Neutrophil (primary cell): ENCODE data around the gene PELI1.

Source experiments
- H3K27ac ChIP-seq: fragments of 200-600 bp; sonication (generic); 2 replicates; pipeline ENCODE4 v1.5.1; 2016; ENCODE audit warnings: mild to moderate bottlenecking, moderate library complexity
- H3K27me3 ChIP-seq: fragments of 200-600 bp; sonication (generic); 2 replicates; pipeline ENCODE4 v1.6.0; 2016; ENCODE audit warnings: mild to moderate bottlenecking
- H3K36me3 ChIP-seq: fragments of 200-600 bp; sonication (generic); 2 replicates; pipeline ENCODE4 v1.5.1; 2017
- H3K4me1 ChIP-seq, 2 experiments: fragments of 200-600 bp in 1 of 2; sonication (generic) in 1 of 2; 1 replicate in 1 of 2; 2 replicates in 1 of 2; pipeline versions ENCODE4 v1.5.1 to v1.6.1; 2013 to 2016; ENCODE audit warnings: low read depth in 1 of 2, low read length in 1 of 2, mild to moderate bottlenecking in 1 of 2, moderate library complexity in 1 of 2; ENCODE audit not compliant: control insufficient read depth in 1 of 2, insufficient read depth in 1 of 2
- H3K4me3 ChIP-seq, 2 experiments: fragments of 200-600 bp in 1 of 2; sonication (generic) in 1 of 2; 1 replicate in 1 of 2; 2 replicates in 1 of 2; pipeline ENCODE4 v1.5.1; 2013 to 2016; ENCODE audit warnings: low read depth in 1 of 2, low read length in 1 of 2, mild to moderate bottlenecking in 1 of 2, moderate library complexity in 1 of 2
- H3K9me3 ChIP-seq: fragments of 200-600 bp; sonication (generic); 2 replicates; pipeline ENCODE4 v1.5.1; 2016
- CTCF ChIP-seq: fragments of 200-600 bp; sonication (generic); IDR thresholded peaks from 2 replicates; pipeline ENCODE4 v1.5.1; 2016; ENCODE audit warnings: antibody characterized with exemption

Gene PELI1

GRCh38 chr2:64063924-64064331, 80.3 kb downstream of the PELI1 start:
- Histone ChIP-seq H3K27ac (no peak overlapping the region), H3K4me3 (no peak overlapping the region), H3K4me1 (no peaks in the 10 kb centered on the region), H3K27me3 (no peaks in the 10 kb centered on the region), H3K36me3 (no peaks in the 10 kb centered on the region), H3K9me3 (no peaks in the 10 kb centered on the region)
- no peak for TF ChIP-seq CTCF

DNA sequence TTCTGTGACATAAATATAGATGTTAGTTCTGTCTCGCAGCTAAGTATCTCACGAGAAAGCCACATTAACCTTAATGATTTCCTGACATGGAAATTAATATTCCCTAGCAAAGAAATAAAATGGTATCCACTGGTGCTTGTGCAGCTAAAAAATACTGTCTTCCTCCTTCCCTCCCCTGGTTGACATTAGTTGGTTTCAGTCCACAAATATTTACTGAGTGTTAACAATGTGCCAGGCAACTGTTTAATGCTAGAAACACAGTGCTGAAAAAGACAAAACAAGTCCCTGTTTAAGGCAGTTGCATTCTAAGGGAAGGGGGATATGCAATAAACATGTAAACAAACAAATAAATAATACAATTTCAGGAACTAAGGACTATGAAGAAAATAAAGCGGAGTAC, 80.8 kb downstream of the PELI1 start:
- no peak for TF ChIP-seq CTCF

GRCh38 chr2:64062840-64063239, 81.4 kb downstream of the PELI1 start:
- Histone ChIP-seq H3K9me3 (no peaks in the 10 kb centered on the region), H3K4me1 (no peaks in the 10 kb centered on the region), H3K4me3 (no peak overlapping the region), H3K27ac (no peak overlapping the region), H3K27me3 (no peaks in the 10 kb centered on the region), H3K36me3 (no peaks in the 10 kb centered on the region)
- TF ChIP-seq CTCF: no peak

More for the DNA sequence above, 80.8 kb downstream of the PELI1 start:
- Histone ChIP-seq H3K27me3 (no peaks in the 10 kb centered on the region), H3K9me3 (no peaks in the 10 kb centered on the region), H3K36me3 (no peaks in the 10 kb centered on the region), H3K27ac (no peak overlapping the region), H3K4me1 (no peaks in the 10 kb centered on the region), H3K4me3 (no peak overlapping the region)

- TF ChIP-seq CTCF: no peak
- Histone ChIP-seq H3K27me3 (no peaks in the 10 kb centered on the region), H3K9me3 (no peaks in the 10 kb centered on the region), H3K36me3 (no peaks in the 10 kb centered on the region), H3K4me3 (no peak overlapping the region), H3K4me1 (no peaks in the 10 kb centered on the region), H3K27ac (no peak overlapping the region)
These were observed 85.0 kb downstream of the PELI1 start for GRCh38 chr2:64059270-64059669.

GRCh38 chr2:64056021-64056420, 88.2 kb downstream of the PELI1 start:
- H3K27me3 ChIP-seq: no peaks in the 10 kb centered on the region
- TF ChIP-seq CTCF: no peak
- no peak overlapping the region for H3K4me3 ChIP-seq
- H3K9me3 ChIP-seq: no peaks in the 10 kb centered on the region
- H3K36me3 ChIP-seq: no peaks in the 10 kb centered on the region
- no peak overlapping the region for H3K27ac ChIP-seq
- H3K4me1 ChIP-seq: peaks cover 10 to 11% of the 10 kb centered on the region in 2 experiments
